Left cardiac atrium (tissue), 4 donors: ENCODE results near the gene NGF. TPM values are rescaled to one million over a fixed set of nuclear protein-coding genes. Genes with fewer than 3 reads are reported as not detected.
"Not testable (repeated sequence)": the region's sequence is repeated elsewhere in the genome, so short reads cannot be mapped to it uniquely, and the experiment has no call there.

Source experiments
- ATAC-seq, 2 donors: fragments of 200-7000 bp; cut with Tn5 transposase; one replicate each; pipeline ENCODE4 v1.9.1; 2020; ENCODE audit warnings: mild to moderate bottlenecking in 2 of 2, moderate library complexity in 2 of 2
- DNase-seq: peaks from one replicate; pipeline ENCODE4 v3.0.0-alpha.2; 2020
- intact Hi-C, 2 donors: fragments of 100-400 bp; cut with DNase I; formaldehyde crosslinking; loops; one replicate each; pipeline versions ENCODE4 v1.14.1 to v1.15.1; 2022 to 2023
- long read RNA-seq: library from polyadenylated mRNA; unstranded; transcript quantifications from one replicate; pipeline ENCODE4 v2.0.0, GENCODE V29; 2021
- total RNA-seq, 2 donors: library from RNA; stranded (reverse); fragmentation: NEBNext Ultra II Directional; extraction: Animal tissue kit (Norgen Biotek cat#: 25700); gene quantifications; one replicate each; pipeline ENCODE4 v1.2.1, GENCODE V29; 2021
- donor health status: DM: no; HTN: yes; CAD: no.
- donor health status: DM: no; HTN: yes; CAD: no; lungs with severe emphysema.
- donor health status: DM: yes; HTN: yes; CAD: no.
- donor health status: Dilated cardiomyopathy.

Gene NGF
- 1 to 10 TPM; 4.4 to 6.9 TPM for total RNA-seq
- long read RNA-seq, partial matches to known transcripts = 2 of 5 reads
- long read RNA-seq, other reads (novel, unspliced or antisense) = 2 of 5 reads

- ATAC-seq (peak; percentile 84 to 94), DNase-seq (peak; percentile 70)
- intact Hi-C loops = no loop called here
Observed at GRCh38 chr1:115337633-115338456, at the start of gene NGF. TSS of gene NGF (minus strand) at chr1:115338249. CDS start at chr1:115286795, 51,454 bp downstream.

GRCh38 chr1:115383455-115383854 is 45.4 kb upstream of the NGF start:
- DNase-seq, intact Hi-C loops, ATAC-seq: not testable (repeated sequence)

- DNase-seq = no peak
- intact Hi-C loops = no loop called here
- no peak for ATAC-seq
Observed at GRCh38 chr1:115379943-115380342, 41.9 kb upstream of the NGF start.

DNA sequence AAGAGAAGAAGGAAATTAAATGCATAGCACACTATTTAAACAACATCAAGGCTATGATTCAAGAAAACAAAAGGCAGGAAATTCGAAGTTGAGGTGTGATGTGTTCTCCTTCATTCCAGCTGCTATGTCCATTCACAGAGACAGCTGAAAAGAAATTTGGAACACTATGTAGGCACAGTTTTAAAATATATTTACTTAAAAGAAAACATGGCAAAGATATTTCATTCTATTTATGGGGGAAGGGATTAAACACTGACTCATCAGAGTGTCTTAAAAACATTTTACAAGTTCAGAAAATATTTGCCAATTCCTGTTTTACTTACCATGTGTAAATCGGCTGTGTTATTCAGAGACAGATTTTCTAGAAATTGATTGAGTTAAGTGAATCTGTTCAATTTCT is 39.4 kb upstream of the NGF start:
- intact Hi-C loops = no loop called here

GRCh38 chr1:115374598-115374997 is 36.5 kb upstream of the NGF start:
- intact Hi-C loops = no loop called here
- no peak for DNase-seq
- no peak for ATAC-seq

More for the DNA sequence above, 39.4 kb upstream of the NGF start:
- DNase-seq = no peak
- ATAC-seq = no peak

DNA sequence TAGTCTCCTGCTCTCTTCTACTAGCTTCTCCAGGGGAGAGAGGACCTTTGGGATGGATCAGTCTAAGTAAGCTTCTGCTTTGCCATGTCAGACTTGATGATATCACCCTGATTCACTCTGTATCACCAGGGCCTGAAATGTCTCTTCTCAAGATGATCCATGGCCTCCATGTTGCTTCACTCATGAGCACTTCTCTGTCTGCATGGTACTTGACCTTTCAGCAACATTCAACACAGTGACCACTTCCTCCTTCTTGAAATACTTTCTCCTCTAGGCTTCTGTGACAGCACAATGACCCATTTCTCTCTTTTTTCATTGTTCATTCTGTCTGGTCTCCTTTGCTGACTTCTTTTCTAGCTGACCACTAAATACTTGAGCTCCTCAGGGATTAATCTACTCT is 35.3 kb upstream of the NGF start:
- intact Hi-C loops = no loop called here
- DNase-seq = no peak
- no peak for ATAC-seq

DNA sequence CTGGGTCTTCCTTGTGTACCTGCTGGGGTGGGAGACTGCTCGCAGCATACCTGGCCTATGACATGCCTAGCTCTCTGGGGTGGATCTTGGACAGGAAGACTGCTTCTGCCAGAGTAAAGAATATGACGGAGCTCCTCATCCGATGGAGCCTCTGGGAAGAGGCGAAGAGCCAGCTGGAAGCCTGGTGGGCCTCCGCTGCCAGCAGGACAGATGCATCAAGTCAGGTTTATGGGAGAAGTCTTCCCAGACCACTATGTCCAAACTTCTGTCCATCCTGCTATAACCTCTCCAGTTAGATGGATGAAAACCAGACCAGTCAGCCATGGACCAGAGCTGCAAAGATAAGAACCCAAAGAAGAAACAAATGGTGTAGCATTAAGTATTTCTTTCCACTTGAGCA is 27.7 kb upstream of the NGF start:
- peak in 1 of 2 donors; percentile 55 for ATAC-seq
- intact Hi-C loops = no loop called here
- DNase-seq = no peak

DNA sequence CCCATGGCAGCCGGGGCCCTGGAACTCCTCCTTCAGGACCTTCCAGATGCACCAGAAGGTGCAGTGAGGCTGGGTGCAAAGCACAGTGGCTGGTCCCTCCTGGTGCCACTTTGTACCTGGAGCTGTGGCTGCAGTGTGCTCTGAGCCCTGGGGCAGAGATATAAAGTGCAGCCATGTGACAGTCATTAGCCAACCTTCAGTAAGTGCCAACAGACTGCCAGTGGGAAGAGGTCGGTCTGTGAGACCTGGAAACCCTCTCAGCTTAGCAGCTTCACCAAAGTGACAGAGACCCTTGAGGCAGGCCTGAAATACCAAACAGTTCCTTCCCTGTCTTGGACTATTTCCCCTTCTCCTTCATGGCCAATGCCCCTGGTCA is 26.7 kb upstream of the NGF start:
- intact Hi-C loops = no loop called here
- ATAC-seq (peak; percentile 41 to 54), DNase-seq (no peak)

DNA sequence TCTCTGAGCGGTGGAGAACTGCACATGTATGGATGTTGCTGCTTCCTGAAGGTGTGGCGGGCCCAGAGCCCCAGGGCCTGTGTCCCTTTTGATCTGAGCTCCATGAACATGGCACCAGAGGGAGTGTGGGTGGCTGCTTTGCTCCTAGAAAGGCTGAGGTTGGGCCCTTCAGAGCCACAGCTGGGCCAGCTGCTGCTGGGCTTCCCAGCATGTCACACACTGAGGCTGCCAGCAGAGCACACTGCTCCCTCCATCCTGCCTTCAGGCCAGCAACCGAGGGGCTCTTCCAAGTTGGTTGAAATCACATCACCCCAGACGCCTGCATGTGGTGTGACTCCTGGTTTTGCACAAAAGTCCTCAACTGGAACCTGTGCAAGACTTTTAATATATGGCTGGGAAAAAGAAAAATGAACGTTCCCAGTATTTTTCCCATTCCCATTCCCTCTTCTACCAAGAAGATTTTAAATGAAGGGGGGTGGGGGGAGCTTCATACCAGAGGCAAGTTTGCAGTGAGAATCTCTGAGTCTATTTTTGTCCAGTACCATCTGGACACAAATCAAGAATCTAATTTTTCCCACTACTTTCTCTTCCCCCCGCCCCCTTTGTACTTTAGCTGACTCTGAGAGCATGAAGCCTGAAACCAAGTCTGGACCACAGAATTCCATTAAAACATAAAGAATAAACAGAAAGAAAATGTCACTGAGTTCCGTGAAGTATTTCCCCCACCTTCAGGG is 26.2 kb upstream of the NGF start:
- intact Hi-C loops = no loop called here
- peak; percentile 41 for DNase-seq

GRCh38 chr1:115363171-115363570 is 25.1 kb upstream of the NGF start:
- intact Hi-C loops = no loop called here
- DNase-seq = no peak

More for the DNA sequence above, 26.2 kb upstream of the NGF start:
- ATAC-seq = peak; percentile 80

GRCh38 chr1:115360505-115361129 is 22.6 kb upstream of the NGF start:
- intact Hi-C loops, DNase-seq, ATAC-seq: not testable (repeated sequence)

More at GRCh38 chr1:115363171-115363570, 25.1 kb upstream of the NGF start:
- ATAC-seq = no peak

DNA sequence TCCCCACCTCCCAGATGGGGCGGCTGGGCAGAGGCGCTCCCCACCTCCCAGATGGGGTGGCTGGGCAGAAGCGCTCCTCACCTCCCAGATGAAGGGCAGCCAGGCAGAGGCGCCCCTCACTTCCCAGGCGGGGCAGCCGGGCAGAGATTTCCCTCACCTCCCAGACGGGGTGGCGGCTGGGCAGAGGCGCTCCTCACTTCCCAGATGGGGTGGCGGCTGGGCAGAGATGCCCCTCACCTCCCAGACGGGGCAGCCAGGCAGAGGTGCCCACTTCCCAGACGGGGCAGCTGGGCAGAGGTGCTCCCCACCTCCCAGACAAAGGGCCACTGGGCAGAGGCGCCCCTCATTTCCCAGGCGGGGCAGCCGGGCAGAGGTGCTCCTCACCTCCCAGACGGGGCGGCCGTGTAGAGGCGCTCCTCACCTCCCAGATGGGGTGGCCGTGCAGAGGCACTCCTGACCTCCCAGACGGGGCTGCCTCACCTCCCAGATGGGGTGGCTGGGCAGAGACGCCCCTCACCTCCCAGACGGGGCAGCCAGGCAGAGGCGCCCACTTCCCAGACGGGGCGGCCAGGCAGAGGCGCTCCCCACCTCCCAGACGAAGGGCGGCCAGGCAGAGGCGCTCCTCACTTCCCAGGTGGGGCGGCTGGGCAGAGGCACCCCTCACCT is 21.9 kb upstream of the NGF start:
- ATAC-seq, intact Hi-C loops, DNase-seq: not testable (repeated sequence)

- ATAC-seq (no peak), DNase-seq (no peak)
- intact Hi-C loops = no loop called here
Observed at GRCh38 chr1:115356356-115356755, 18.3 kb upstream of the NGF start.

DNA sequence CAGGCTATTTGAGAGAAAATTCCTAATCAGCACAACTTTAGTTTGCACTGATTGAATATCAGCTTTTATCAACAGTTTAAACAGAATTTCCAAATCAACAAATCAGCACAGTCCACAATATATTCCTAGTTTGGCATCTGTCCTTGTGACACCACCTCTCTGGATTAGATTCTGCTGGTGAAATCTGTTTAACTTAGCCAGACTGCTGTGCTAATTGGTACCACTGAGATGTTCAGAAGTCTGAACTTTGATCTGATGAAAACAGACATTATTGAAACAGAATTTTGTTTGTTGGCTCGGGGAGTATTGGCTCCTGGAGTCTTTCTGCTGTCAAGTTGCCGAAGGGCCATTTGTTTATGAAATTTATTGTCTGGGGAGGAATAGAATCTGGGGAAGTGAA is 17.0 kb upstream of the NGF start:
- intact Hi-C loops = no loop called here
- ATAC-seq = no peak
- no peak for DNase-seq

- DNase-seq (no peak), ATAC-seq (no peak)
- intact Hi-C loops = no loop called here
Observed at GRCh38 chr1:115351143-115351542, 13.1 kb upstream of the NGF start.

DNA sequence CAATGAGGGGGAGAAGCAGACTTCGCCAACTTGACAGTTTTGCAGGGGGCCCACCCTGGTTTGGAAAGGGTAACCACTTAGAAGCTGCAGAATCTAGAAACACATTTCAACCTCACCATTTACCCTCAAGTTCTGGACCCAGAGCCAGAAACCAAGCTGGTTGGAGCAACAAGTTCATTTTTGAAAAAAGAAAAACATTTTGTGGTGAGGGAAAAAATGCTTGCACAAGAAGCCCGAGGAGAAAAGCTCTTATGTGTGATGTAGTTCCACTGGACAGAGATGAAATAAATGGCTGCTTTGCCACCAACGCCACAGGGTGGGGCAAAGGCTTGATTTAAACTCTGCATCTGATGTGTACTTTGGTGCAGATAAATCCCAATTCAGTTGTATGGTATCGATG is 10.6 kb upstream of the NGF start:
- ATAC-seq = no peak
- intact Hi-C loops = no loop called here
- no peak for DNase-seq

DNA sequence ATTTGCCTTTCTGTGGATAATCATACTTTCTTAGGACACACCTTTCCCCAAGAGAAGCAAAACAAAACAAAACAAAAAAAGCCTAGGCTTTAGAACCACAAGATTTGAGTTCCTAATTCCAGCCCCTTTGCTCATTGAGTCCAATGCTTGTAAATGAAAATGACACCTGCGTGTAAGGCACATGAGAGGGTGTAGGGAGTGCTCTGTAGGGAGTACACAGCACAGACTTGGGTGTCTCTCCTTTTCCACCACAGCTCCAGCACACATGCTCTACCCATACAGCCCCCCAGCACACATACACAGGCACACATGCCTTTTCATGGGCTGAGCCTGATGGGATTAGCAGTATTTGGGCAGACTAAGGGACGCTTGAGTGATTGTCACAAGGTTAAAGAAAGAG is 9.2 kb upstream of the NGF start:
- intact Hi-C loops = no loop called here
- no peak for ATAC-seq
- no peak for DNase-seq

DNA sequence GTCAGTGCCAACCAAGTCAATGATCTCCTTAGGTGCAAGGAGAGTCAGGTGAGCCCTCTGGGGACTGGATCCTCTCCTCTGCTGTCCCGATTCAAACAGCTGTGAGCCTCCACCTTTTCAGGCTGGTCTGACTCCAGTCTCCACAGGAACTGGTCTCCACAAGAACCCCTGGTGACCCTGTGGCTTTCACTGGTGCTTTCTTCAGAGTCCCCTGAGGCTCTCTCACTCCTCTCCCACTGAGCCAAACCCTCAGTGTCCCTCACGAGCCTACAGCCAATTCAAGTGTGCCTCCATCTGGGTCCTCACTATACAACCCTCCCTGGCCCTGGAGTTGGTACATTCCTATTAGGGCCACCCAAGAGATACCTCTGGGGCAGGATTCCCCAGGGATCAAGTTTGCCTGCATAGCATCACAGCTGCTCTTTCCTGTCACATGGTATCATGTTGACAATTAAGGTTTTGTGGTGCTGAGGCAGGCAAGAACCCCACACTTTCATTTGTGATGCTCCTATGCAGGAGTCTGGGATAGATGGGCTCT is 5.2 kb upstream of the NGF start:
- no peak for DNase-seq
- no peak for ATAC-seq
- intact Hi-C loops = no loop called here

GRCh38 chr1:115341948-115342347 is 3.9 kb upstream of the NGF start:
- ATAC-seq = no peak
- intact Hi-C loops = no loop called here
- no peak for DNase-seq
